ENCODE results near the gene C2.

C2 gene

DNA sequence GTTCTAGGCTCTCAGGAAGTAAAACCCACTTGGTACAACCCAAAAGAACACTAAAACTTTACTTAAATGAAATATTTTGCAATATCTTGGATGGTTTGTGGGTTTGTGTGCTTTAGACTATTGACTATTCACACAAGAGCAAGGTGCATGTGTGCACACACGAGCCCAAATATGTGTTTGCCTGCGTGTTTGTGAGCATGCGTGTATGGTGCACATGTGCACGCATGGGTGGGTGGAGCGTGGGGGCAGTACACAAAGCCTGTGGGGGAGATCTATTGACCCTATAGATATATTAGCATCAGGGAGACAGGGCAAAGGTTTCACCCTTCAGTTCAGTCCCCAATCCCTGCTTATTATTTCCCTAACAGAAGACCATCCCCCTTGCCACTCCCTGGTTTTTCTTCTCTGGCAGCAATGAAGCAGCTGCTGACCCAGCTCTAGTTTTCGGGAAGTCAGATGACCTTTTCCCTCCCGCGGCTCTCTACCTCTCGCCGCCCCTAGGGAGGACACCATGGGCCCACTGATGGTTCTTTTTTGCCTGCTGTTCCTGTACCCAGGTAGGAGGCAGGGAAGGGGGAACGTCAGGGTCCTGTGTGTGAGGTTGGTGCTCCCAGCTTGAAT lies at the start of gene C2:
Gene C2, plus strand, starts transcription at position 476 of the 621 bp plus-strand sequence. Its CDS starts 36 bp downstream, at position 512.
- no peaks in the 10 kb centered on the region for H3K27me3 ChIP-seq (ENCODE audit: low read depth, low read length)
- H3K36me3 ChIP-seq (ENCODE audit: control insufficient read depth in 1 of 2, insufficient read depth in 2 of 2, low read length in 2 of 2) = no peaks in the 10 kb centered on the region
- H3K4me1 ChIP-seq (ENCODE audit: control insufficient read depth in 1 of 2, insufficient read depth in 2 of 2, low read length in 2 of 2) = no peaks in the 10 kb centered on the region
- peak within 1 kb of the TSS; percentile 9 to 49 for H3K4me3 ChIP-seq (ENCODE audit: low read depth in 1 of 2, low read length in 2 of 2)
- no peaks in the 10 kb centered on the region for H3K9me3 ChIP-seq (ENCODE audit: control insufficient read depth in 1 of 2, low read length in 2 of 2)
- H3K27ac ChIP-seq (ENCODE audit: low read length) = peak within 1 kb of the TSS; percentile 43

DNA sequence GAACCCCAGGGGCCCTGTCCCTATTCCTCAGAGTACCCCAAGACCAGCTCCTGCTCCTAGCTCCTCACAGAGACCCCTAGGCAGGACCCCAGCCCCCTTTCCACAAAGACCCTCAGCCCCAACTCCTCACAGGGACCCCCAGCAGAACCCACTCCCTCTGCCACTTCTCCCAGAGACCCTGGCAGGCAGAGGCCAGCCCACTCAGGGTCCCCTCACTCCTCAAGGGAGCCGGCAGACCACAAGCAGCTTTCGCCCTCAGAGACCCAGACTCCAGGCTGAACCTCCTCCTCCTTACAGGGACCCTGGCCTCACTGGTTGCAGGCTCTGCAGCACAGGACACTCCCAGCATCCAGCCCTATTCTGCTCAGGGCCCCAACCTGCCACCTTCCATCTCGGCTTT lies 49.3 kb upstream of the C2 start:
- no peaks in the 10 kb centered on the region for H3K27me3 ChIP-seq (ENCODE audit: low read depth, low read length)
- H3K27ac ChIP-seq (ENCODE audit: low read length) = peak overlapping the region; percentile 86
- no peaks in the 10 kb centered on the region for H3K9me3 ChIP-seq (ENCODE audit: control insufficient read depth in 1 of 2, low read length in 2 of 2)
- H3K4me3 ChIP-seq (ENCODE audit: low read depth in 1 of 2, low read length in 2 of 2) = peak overlapping the region in 1 of 2 donors; percentile 48
- no peaks in the 10 kb centered on the region for H3K4me1 ChIP-seq (ENCODE audit: control insufficient read depth in 1 of 2, insufficient read depth in 2 of 2, low read length in 2 of 2)
- H3K36me3 ChIP-seq (ENCODE audit: control insufficient read depth in 1 of 2, insufficient read depth in 2 of 2, low read length in 2 of 2) = peaks cover 24 to 36% of the 10 kb centered on the region in 2 donors

DNA sequence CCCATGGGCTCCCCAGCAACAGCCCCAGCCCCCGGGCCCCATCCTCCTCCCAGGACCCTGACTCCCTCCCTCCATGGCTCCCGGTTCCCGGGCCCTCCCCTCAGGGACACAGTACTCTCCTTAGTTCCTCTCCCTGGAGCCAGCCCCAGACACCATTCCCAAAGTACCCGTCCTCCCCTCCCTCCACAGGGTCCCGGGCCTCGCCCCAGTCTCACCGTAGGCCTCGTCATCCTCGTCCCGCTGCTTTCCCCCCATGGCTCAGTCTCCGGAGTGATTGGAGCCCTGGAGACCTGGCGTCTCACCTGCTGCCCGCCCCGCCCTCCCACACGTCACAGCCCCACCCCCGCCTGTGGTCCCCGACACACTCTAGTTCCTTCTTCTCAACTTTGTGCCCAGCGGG lies 48.8 kb upstream of the C2 start, which contains the start of gene SLC44A4:
Gene SLC44A4, minus strand, starts transcription at position 272 of the 400 bp plus-strand sequence. Its CDS starts 17 bp downstream, at position 255.
- peak within 1 kb of the TSS in 1 of 2 donors; percentile 48 for H3K4me3 ChIP-seq (ENCODE audit: low read depth in 1 of 2, low read length in 2 of 2)

DNA sequence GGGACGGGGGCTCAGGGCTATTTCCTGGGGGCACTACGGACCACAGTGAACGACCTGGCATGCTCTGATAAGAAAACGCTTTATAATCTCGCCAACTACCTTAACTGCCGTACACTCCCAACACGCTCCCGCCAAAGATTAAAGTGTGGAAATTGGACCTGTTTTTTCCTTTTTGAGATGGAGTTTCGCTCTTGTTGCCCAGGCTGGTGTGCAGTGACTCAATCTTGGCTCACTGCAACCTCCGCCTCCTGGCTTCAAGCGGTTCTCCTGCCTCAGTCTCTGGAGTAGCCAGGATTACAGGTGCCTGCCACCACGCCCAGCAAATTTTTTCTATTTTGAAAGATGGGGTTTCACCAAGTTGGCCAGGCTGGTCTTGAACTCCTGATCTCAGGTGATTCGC lies 48.4 kb upstream of the C2 start:
- Histone ChIP-seq H3K27me3 (ENCODE audit: low read depth, low read length) (no peaks in the 10 kb centered on the region), H3K27ac (ENCODE audit: low read length) (peak overlapping the region; percentile 56), H3K4me3 (ENCODE audit: low read depth in 1 of 2, low read length in 2 of 2) (no peak overlapping the region), H3K36me3 (ENCODE audit: control insufficient read depth in 1 of 2, insufficient read depth in 2 of 2, low read length in 2 of 2) (peaks cover 24 to 45% of the 10 kb centered on the region in 2 donors), H3K9me3 (ENCODE audit: control insufficient read depth in 1 of 2, low read length in 2 of 2) (no peaks in the 10 kb centered on the region), H3K4me1 (ENCODE audit: control insufficient read depth in 1 of 2, insufficient read depth in 2 of 2, low read length in 2 of 2) (no peaks in the 10 kb centered on the region)

More for the DNA sequence above, 48.8 kb upstream of the C2 start, which contains the start of gene SLC44A4:
- H3K36me3 ChIP-seq (ENCODE audit: control insufficient read depth in 1 of 2, insufficient read depth in 2 of 2, low read length in 2 of 2) = peaks cover 24 to 41% of the 10 kb centered on the region in 2 donors
- H3K4me1 ChIP-seq (ENCODE audit: control insufficient read depth in 1 of 2, insufficient read depth in 2 of 2, low read length in 2 of 2) = no peaks in the 10 kb centered on the region
- H3K27ac ChIP-seq (ENCODE audit: low read length) = peak within 1 kb of the TSS; percentile 86
- H3K27me3 ChIP-seq (ENCODE audit: low read depth, low read length) = no peaks in the 10 kb centered on the region
- H3K9me3 ChIP-seq (ENCODE audit: control insufficient read depth in 1 of 2, low read length in 2 of 2) = no peaks in the 10 kb centered on the region

DNA sequence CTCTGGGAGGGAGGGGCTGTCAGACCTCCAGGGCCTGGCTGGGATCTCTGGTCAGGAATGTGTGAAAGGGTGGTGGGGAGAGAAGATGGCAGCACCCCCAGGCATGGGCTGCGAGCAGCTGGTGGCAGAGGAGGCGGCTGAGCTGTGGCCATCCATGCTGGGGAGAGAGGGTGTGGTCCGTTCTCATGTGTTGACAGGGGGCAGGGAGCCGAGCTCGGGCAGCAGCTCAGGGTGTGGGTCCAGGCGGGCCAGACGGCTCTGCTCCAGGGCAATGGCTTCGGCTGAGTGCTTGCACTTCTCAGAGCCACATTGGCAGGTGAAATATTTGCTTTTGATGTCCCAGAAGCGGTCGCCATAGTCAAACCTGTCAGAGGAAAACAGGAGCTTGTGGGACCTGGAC lies 47.6 kb upstream of the C2 start:
- Histone ChIP-seq H3K4me1 (ENCODE audit: control insufficient read depth in 1 of 2, insufficient read depth in 2 of 2, low read length in 2 of 2) (no peaks in the 10 kb centered on the region), H3K4me3 (ENCODE audit: low read depth in 1 of 2, low read length in 2 of 2) (no peak overlapping the region), H3K27ac (ENCODE audit: low read length) (no peak overlapping the region), H3K36me3 (ENCODE audit: control insufficient read depth in 1 of 2, insufficient read depth in 2 of 2, low read length in 2 of 2) (peaks cover 30 to 52% of the 10 kb centered on the region in 2 donors), H3K27me3 (ENCODE audit: low read depth, low read length) (no peaks in the 10 kb centered on the region), H3K9me3 (ENCODE audit: control insufficient read depth in 1 of 2, low read length in 2 of 2) (no peaks in the 10 kb centered on the region)

DNA sequence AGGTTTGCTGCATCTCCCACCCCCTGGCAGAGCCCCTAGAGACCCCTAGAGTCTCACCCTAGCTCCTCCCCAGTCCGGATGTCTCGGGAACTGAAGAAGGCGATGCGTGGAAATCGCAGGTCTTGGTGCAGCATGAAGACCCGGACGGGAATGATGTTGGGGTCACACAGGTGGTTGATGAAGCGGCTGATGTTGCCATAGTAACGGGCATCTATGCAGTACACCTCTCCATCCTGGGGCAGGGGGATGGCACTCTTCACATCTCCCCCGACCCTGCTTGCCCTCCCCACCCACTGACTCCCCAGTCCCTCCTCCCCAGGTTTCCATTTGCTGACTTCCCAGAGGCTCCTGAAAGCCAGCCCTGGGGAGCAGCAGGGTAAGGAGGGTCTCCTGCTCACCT lies 46.9 kb upstream of the C2 start:
- no peak overlapping the region for H3K4me3 ChIP-seq (ENCODE audit: low read depth in 1 of 2, low read length in 2 of 2)
- peaks cover 30 to 59% of the 10 kb centered on the region in 2 donors for H3K36me3 ChIP-seq (ENCODE audit: control insufficient read depth in 1 of 2, insufficient read depth in 2 of 2, low read length in 2 of 2)
- H3K9me3 ChIP-seq (ENCODE audit: control insufficient read depth in 1 of 2, low read length in 2 of 2) = no peaks in the 10 kb centered on the region
- no peaks in the 10 kb centered on the region for H3K27me3 ChIP-seq (ENCODE audit: low read depth, low read length)
- no peak overlapping the region for H3K27ac ChIP-seq (ENCODE audit: low read length)
- H3K4me1 ChIP-seq (ENCODE audit: control insufficient read depth in 1 of 2, insufficient read depth in 2 of 2, low read length in 2 of 2) = no peaks in the 10 kb centered on the region

DNA sequence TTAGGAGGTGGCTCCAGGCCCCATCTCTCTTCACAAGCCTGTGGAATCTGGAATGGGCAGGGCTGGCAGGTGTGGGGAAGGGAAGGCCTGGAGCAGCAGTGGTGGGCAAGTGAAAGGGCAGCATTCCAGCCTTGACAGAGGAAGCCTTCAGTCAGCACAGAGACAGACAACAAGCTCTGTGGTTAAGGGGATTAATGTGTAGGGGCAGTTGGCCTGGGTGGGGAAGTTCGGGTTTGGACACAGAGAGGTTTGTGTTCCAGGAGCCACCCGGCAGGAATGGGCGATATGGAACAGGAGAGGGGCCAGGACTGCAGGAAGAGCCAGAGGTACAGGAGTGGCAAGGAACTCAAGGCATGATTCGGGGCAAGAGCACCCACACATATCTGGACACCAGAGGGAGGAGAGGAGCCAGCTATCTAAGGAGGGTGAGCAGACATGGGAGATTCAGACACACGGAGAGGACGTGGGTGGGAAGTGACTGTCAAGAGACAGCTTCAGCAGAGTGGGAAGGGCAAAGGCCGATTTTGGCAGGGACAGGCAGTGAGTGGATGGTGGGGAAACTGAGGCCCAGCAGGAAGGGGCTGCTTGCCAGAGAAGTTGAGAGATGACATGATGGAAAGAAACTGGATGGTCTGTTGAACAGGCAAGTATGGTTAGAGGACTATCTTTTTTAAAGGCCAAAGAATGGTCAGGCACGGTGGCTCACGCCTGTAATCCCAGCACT lies 46.2 kb upstream of the C2 start:
- Histone ChIP-seq H3K4me1 (ENCODE audit: control insufficient read depth in 1 of 2, insufficient read depth in 2 of 2, low read length in 2 of 2) (no peaks in the 10 kb centered on the region), H3K27ac (ENCODE audit: low read length) (no peak overlapping the region), H3K4me3 (ENCODE audit: low read depth in 1 of 2, low read length in 2 of 2) (no peak overlapping the region), H3K27me3 (ENCODE audit: low read depth, low read length) (no peaks in the 10 kb centered on the region), H3K9me3 (ENCODE audit: control insufficient read depth in 1 of 2, low read length in 2 of 2) (no peaks in the 10 kb centered on the region), H3K36me3 (ENCODE audit: control insufficient read depth in 1 of 2, insufficient read depth in 2 of 2, low read length in 2 of 2) (peaks cover 30 to 65% of the 10 kb centered on the region in 2 donors)

DNA sequence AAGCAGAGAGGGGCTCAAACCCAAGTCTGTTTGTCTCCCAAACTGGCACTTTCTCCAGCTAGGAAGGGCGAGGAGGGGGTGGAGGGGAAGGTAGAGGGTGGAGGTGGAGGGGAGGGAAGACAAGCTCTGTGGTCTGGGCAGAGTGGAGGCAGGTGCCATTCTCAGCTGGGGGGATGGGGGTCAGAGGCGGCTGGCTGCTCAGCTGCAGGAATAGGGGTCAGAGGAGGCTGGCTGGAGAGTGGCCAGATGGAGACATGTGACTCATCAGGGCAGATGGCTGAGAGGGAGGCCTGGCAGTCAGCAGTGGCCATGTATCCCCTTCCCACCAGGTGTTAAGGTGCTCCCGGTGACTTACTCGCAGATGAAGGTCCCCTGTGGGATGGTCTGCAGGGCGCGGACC lies 45.2 kb upstream of the C2 start:
- no peak overlapping the region for H3K4me3 ChIP-seq (ENCODE audit: low read depth in 1 of 2, low read length in 2 of 2)
- H3K27me3 ChIP-seq (ENCODE audit: low read depth, low read length) = no peaks in the 10 kb centered on the region
- no peaks in the 10 kb centered on the region for H3K9me3 ChIP-seq (ENCODE audit: control insufficient read depth in 1 of 2, low read length in 2 of 2)
- no peak overlapping the region for H3K27ac ChIP-seq (ENCODE audit: low read length)
- H3K36me3 ChIP-seq (ENCODE audit: control insufficient read depth in 1 of 2, insufficient read depth in 2 of 2, low read length in 2 of 2) = peaks cover 35 to 75% of the 10 kb centered on the region in 2 donors
- H3K4me1 ChIP-seq (ENCODE audit: control insufficient read depth in 1 of 2, insufficient read depth in 2 of 2, low read length in 2 of 2) = no peaks in the 10 kb centered on the region

DNA sequence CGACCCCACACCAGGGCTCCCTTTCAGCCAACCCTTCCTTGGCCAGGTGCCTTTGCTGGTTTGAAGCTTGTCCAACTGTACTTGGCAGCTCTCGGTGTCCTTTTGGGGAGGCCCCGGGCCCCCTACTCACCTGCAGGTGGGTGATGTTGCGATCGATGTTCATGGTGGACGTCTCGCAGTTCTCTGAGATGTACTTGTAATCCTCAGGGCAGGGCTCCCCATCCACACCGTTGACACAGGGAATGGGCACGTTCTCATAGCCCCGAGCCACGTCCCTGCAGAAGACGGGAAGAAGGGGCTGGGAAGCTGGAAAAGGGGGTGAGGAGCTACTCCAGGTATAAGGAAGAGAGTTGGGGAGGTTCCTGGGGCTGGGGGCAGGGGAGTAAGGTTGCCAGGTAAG lies 43.8 kb upstream of the C2 start:
- H3K27me3 ChIP-seq (ENCODE audit: low read depth, low read length) = no peaks in the 10 kb centered on the region
- H3K9me3 ChIP-seq (ENCODE audit: control insufficient read depth in 1 of 2, low read length in 2 of 2) = no peaks in the 10 kb centered on the region
- H3K36me3 ChIP-seq (ENCODE audit: control insufficient read depth in 1 of 2, insufficient read depth in 2 of 2, low read length in 2 of 2) = peaks cover 43 to 88% of the 10 kb centered on the region in 2 donors
- H3K27ac ChIP-seq (ENCODE audit: low read length) = no peak overlapping the region
- no peak overlapping the region for H3K4me3 ChIP-seq (ENCODE audit: low read depth in 1 of 2, low read length in 2 of 2)
- H3K4me1 ChIP-seq (ENCODE audit: control insufficient read depth in 1 of 2, insufficient read depth in 2 of 2, low read length in 2 of 2) = no peaks in the 10 kb centered on the region

DNA sequence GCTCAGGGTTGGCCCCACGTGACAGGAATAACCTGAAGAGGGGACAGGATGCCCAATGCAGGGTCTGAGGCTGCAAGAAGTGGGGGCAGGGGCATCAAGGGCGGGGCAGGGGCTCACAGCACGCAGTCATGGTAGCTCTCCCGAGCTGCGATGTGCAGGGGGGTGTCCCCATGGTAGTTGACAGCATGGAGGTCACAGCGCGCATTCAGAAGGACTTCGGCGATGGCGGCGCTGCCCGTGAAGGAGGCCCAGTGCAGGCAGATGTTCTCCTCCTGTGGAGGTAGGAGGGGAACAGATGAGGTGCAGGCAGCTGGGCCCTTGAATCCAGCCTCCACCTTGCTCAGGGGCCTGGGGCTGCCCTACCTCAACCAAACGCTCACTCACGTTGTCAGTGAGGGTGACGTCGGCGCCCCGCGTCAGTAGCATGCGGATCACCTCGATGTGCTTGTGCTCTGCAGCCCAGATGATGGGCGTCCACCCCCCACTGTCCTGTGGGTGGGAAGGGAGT lies 42.9 kb upstream of the C2 start:
- no peaks in the 10 kb centered on the region for H3K27me3 ChIP-seq (ENCODE audit: low read depth, low read length)
- H3K27ac ChIP-seq (ENCODE audit: low read length) = no peak overlapping the region
- no peak overlapping the region for H3K4me3 ChIP-seq (ENCODE audit: low read depth in 1 of 2, low read length in 2 of 2)
- peaks cover 43 to 96% of the 10 kb centered on the region in 2 donors for H3K36me3 ChIP-seq (ENCODE audit: control insufficient read depth in 1 of 2, insufficient read depth in 2 of 2, low read length in 2 of 2)
- no peaks in the 10 kb centered on the region for H3K4me1 ChIP-seq (ENCODE audit: control insufficient read depth in 1 of 2, insufficient read depth in 2 of 2, low read length in 2 of 2)
- no peaks in the 10 kb centered on the region for H3K9me3 ChIP-seq (ENCODE audit: control insufficient read depth in 1 of 2, low read length in 2 of 2)

DNA sequence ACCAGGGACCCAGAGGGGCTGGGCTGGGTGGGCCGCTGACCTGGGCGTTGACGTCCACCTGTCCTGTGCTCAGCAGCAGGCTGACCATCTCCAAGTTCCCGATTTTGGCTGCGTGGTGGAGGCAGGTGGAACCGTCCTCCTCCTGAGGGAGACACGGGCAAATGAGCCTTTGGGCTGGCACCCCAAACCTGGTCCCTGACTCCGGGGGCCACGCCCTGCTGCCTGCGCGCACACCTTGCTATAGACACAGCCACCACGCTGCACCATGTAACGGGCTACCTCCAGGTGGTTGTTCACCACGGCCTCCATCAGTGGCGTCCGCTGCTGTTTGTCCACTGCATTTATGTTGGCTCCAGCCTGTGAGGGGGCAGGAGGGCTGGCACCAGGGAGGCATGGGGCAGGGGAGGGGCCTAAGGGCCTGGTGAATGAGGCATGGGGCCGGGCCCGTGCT lies 41.0 kb upstream of the C2 start:
- Histone ChIP-seq H3K4me3 (ENCODE audit: low read depth in 1 of 2, low read length in 2 of 2) (no peak overlapping the region), H3K9me3 (ENCODE audit: control insufficient read depth in 1 of 2, low read length in 2 of 2) (no peaks in the 10 kb centered on the region), H3K36me3 (ENCODE audit: control insufficient read depth in 1 of 2, insufficient read depth in 2 of 2, low read length in 2 of 2) (peaks cover 25 to 80% of the 10 kb centered on the region in 2 donors), H3K4me1 (ENCODE audit: control insufficient read depth in 1 of 2, insufficient read depth in 2 of 2, low read length in 2 of 2) (no peaks in the 10 kb centered on the region), H3K27me3 (ENCODE audit: low read depth, low read length) (no peaks in the 10 kb centered on the region), H3K27ac (ENCODE audit: low read length) (no peak overlapping the region)
